ENCODE measurements around the gene MND1. TPM values are rescaled to one million over a fixed set of nuclear protein-coding genes. Genes with fewer than 3 reads are reported as not detected.

Gene MND1
- total and polyA plus RNA-seq, 2 of the 8 experiments (the other 6 are each of a cell fraction or from before 2014, with no cell fraction given): 4.4 to 26.2 TPM

GRCh38 chr4:153393397-153393796, 48.9 kb downstream of the MND1 start:
- no peaks in the 10 kb centered on the region; the same call in 1 of the 2 replicates for H3K23me2 ChIP-seq (ENCODE audit: low read depth, low read length)
- H3K14ac ChIP-seq (ENCODE audit: insufficient read length): no peak overlapping the region
- H3K27me3 ChIP-seq (replicated peaks in 1 of 4; ENCODE audit: control insufficient read depth in 3 of 4, extremely low read depth in 1 of 4, insufficient read depth in 3 of 4, low read length in 3 of 4): no peaks in the 10 kb centered on the region
- 0 out of 8 replicates have a peak, but pooled peaks cover 0 to 3% (median 0%) of the 10 kb centered on the region in 4 experiments for H3K36me3 ChIP-seq (ENCODE audit: control insufficient read depth in 2 of 4, insufficient read depth in 4 of 4, low read length in 3 of 4)
- H3K79me2 ChIP-seq (ENCODE audit: control insufficient read depth in 1 of 2, insufficient read depth in 2 of 2, low read length in 2 of 2): no peaks in the 10 kb centered on the region
- CTCF ChIA-PET (ENCODE audit: partially characterized antibody): interaction anchor here (0.7 to 2.1 kb wide), 2 partner anchors 10 to 18 kb away, joined by 4 to 5 read pairs; no protein-coding TSS in a partner anchor
- WGBS, 2 experiments (ENCODE audit: extremely low coverage in 1 of 2, insufficient coverage in 1 of 2, insufficient read length in 1 of 2, insufficient replicate concordance in 2 of 2, low coverage in 1 of 2, low lambda C conversion rate in 2 of 2, missing lambda C conversion rate in 1 of 2): 96% methylated on average over 6 of the region's 6 CpGs; no CpG with 5 or more reads in 1 of the 2 experiments
- no peak overlapping the region for H4K5ac ChIP-seq (ENCODE audit: insufficient read length, low read depth, low read length)
- no peak overlapping the region for H2BK15ac ChIP-seq (ENCODE audit: low read length)
- H2BK20ac ChIP-seq (ENCODE audit: low read length): no peak overlapping the region
- no peak overlapping the region for H2BK12ac ChIP-seq (ENCODE audit: low read depth, low read length)
- no peak overlapping the region for H2AK5ac ChIP-seq (ENCODE audit: low read depth, low read length)
- no peak overlapping the region for H3K27ac ChIP-seq (ENCODE audit: low read depth, low read length)
- no peak overlapping the region for H2AFZ ChIP-seq (ENCODE audit: low read length)
- no peak overlapping the region for H3K9ac ChIP-seq (replicated peaks in 1 of 4; ENCODE audit: extremely low read depth in 1 of 4, low read depth in 3 of 4, low read length in 3 of 4)
- no peak overlapping the region for H4K91ac ChIP-seq (replicated peaks; ENCODE audit: insufficient read length, low read length)
- no peak for FAIRE-seq
- POLR2A ChIA-PET (ENCODE audit: partially characterized antibody): no interaction called here
- H3K9me3 ChIP-seq (ENCODE audit: insufficient read depth in 2 of 2, low read depth in 1 of 2, low read length in 1 of 2): no peaks in the 10 kb centered on the region
- no peak overlapping the region for H2BK120ac ChIP-seq (replicated peaks; ENCODE audit: low read depth, low read length)
- DNase-seq (ENCODE audit: low read depth in 1 of 2, low spot score in 2 of 2): no peak
- H3K23ac ChIP-seq (ENCODE audit: insufficient read length): no peak overlapping the region
- no peaks in the 10 kb centered on the region for H3K4me1 ChIP-seq (replicated peaks in 1 of 4; ENCODE audit: control insufficient read depth in 3 of 4, insufficient read depth in 4 of 4, low read length in 3 of 4)
- no peak overlapping the region for H2BK5ac ChIP-seq (ENCODE audit: low read depth, low read length)
- H3K4ac ChIP-seq (replicated peaks; ENCODE audit: insufficient read length, low read depth, low read length): no peak overlapping the region
- no peak overlapping the region for H3K4me2 ChIP-seq (ENCODE audit: insufficient read depth in 1 of 2, low read depth in 2 of 2, low read length in 2 of 2)
- H3K79me1 ChIP-seq (ENCODE audit: low read depth, low read length): no peaks in the 10 kb centered on the region
- no peak overlapping the region for H3K4me3 ChIP-seq (ENCODE audit: extremely low read depth in 1 of 4, insufficient read depth in 2 of 4, low read depth in 3 of 4, low read length in 4 of 4)
- no peak overlapping the region for H3K18ac ChIP-seq (ENCODE audit: extremely low read depth, low read length)
- H3K56ac ChIP-seq (replicated peaks; ENCODE audit: insufficient read length, low read depth, low read length): no peak overlapping the region
- H4K8ac ChIP-seq (ENCODE audit: extremely low read depth, insufficient read depth, low read length): no peak overlapping the region
- no peaks in the 10 kb centered on the region for H4K20me1 ChIP-seq (replicated peaks in 1 of 2; ENCODE audit: control insufficient read depth in 1 of 2, insufficient read depth in 2 of 2, low read length in 2 of 2)
- TF ChIP-seq RBBP5 (IDR thresholded peaks at IDR 0.05; ENCODE audit: borderline replicate concordance, low read depth, low read length) (no peak), TAF1 (IDR thresholded peaks at IDR 0.05; ENCODE audit: low read depth, low read length) (no peak), HDAC6 (IDR thresholded peaks at IDR 0.05; ENCODE audit: low read depth, low read length) (no peak)

Data from H1 (cell line).